Right cardiac atrium (tissue), 5 donors: ENCODE results near the gene LMX1B. TPM values are rescaled to one million over a fixed set of nuclear protein-coding genes. Genes with fewer than 3 reads are reported as not detected.

ENCODE experiments used
- ATAC-seq, 2 donors: fragments of 200-7000 bp; cut with Tn5 transposase; one replicate each; pipeline versions ENCODE4 v1.8.0 to v1.9.1; 2020; ENCODE audit warnings: moderate library complexity in 2 of 2, mild to moderate bottlenecking in 1 of 2
- DNase-seq, 3 donors: peaks; one replicate each; pipeline ENCODE4 v3.0.0-alpha.2; 2020
- H3K27ac ChIP-seq: one replicate; pipeline ENCODE4 v1.5.1; 2013; ENCODE audit warnings: mild to moderate bottlenecking, low read length, control low read depth, moderate library complexity
- H3K27me3 ChIP-seq: one replicate; pipeline ENCODE4 v1.6.1; 2013; ENCODE audit not compliant: control insufficient read depth, insufficient read depth
- H3K4me1 ChIP-seq: one replicate; pipeline ENCODE4 v1.6.1; 2013; ENCODE audit warnings: low read length; ENCODE audit not compliant: control insufficient read depth, insufficient read depth
- H3K4me3 ChIP-seq: one replicate; pipeline ENCODE4 v1.5.1; 2013; ENCODE audit warnings: low read length, control low read depth
- H3K9me3 ChIP-seq: one replicate; pipeline ENCODE4 v1.6.1; 2013; ENCODE audit warnings: low read length; ENCODE audit not compliant: control insufficient read depth
- WGBS: extraction: QIAGEN DNeasy Blood & Tissue Kit; methylation state at CpG from one replicate; pipeline ENCODE4 v1.1.7; 2013; 5-methylcytosine and 5-hydroxymethylcytosine counted together
- intact Hi-C, 4 donors: fragments of 100-400 bp; cut with DNase I; formaldehyde crosslinking; loops; one replicate each; pipeline versions ENCODE4 v1.11.0 to v1.14.0; 2022 to 2023
- polyA plus RNA-seq: library from polyadenylated mRNA; stranded (reverse); fragments of 200-250 nt; gene quantifications from one replicate; pipeline ENCODE4 v1.2.3, GENCODE V29; 2013
- total RNA-seq, 4 donors: library from RNA; stranded (reverse); fragmentation: NEBNext Ultra II Directional; extraction: Animal tissue kit (Norgen Biotek cat#: 25700); gene quantifications; one replicate each; pipeline ENCODE4 v1.2.1, GENCODE V29; 2021
- donor health status: healthy with polysubstance abuse.
- donor health status: DM: no; HTN: yes; CAD: no.
- donor health status: DM: no; HTN: no; CAD: no.
- donor health status: DM: no; HTN: yes; CAD: no; lungs with severe emphysema.
- donor health status: DM: yes; HTN: yes; CAD: no.

LMX1B gene
- total and polyA plus RNA-seq, 5 donors = 0.81 to 3.6 (median 1.7) TPM

- peak overlapping the region; percentile 65 for H3K4me3 ChIP-seq
- no peaks in the 10 kb centered on the region for H3K9me3 ChIP-seq
- no peaks in the 10 kb centered on the region for H3K27me3 ChIP-seq
- no peak for ATAC-seq
- DNase-seq = peak in 1 of 3 donors; percentile 71
- H3K4me1 ChIP-seq = no peaks in the 10 kb centered on the region
- WGBS = 3% methylated on average over 68 of the region's 68 CpGs
- no peak overlapping the region for H3K27ac ChIP-seq
- intact Hi-C loops = loop anchor here in 3 of 4 donors (5.0 to 10.0 kb wide), 4 partner anchors 72 to 169 kb away; no protein-coding TSS in a partner anchor
Observed at GRCh38 chr9:126612813-126613641, 701 bp upstream of the LMX1B start.

GRCh38 chr9:126614088-126614454 is 343 bp downstream of the LMX1B start:
- 1% methylated on average over 64 of the region's 64 CpGs for WGBS
- ATAC-seq = no peak

GRCh38 chr9:126614455-126615244 is 922 bp downstream of the LMX1B start:
- Histone ChIP-seq H3K4me3 (peak overlapping the region; percentile 65), H3K27ac (no peak overlapping the region), H3K9me3 (no peaks in the 10 kb centered on the region), H3K27me3 (no peaks in the 10 kb centered on the region), H3K4me1 (no peaks in the 10 kb centered on the region)
- ATAC-seq (no peak), DNase-seq (no peak)
- intact Hi-C loops = loop anchor here in 3 of 4 donors (5.0 to 10.0 kb wide), 4 partner anchors 70 to 168 kb away; no protein-coding TSS in a partner anchor
- WGBS = 3% methylated on average over 65 of the region's 65 CpGs

More at GRCh38 chr9:126614088-126614454, 343 bp downstream of the LMX1B start:
- intact Hi-C loops = loop anchor here in 3 of 4 donors (5.0 to 10.0 kb wide), 4 partner anchors 71 to 168 kb away; no protein-coding TSS in a partner anchor
- H3K4me1 ChIP-seq = no peaks in the 10 kb centered on the region
- no peak overlapping the region for H3K27ac ChIP-seq
- no peaks in the 10 kb centered on the region for H3K27me3 ChIP-seq
- peak overlapping the region; percentile 65 for H3K4me3 ChIP-seq
- no peaks in the 10 kb centered on the region for H3K9me3 ChIP-seq
- DNase-seq = peak in 1 of 3 donors; percentile 79

- Histone ChIP-seq H3K4me1 (no peaks in the 10 kb centered on the region), H3K4me3 (peak overlapping the region; percentile 65), H3K27me3 (no peaks in the 10 kb centered on the region), H3K9me3 (no peaks in the 10 kb centered on the region), H3K27ac (no peak overlapping the region)
- WGBS = 3% methylated on average over 62 of the region's 62 CpGs
- intact Hi-C loops = loop anchor here in 2 of 4 donors (10.0 kb wide), 2 partner anchors 69 to 89 kb away; no protein-coding TSS in a partner anchor
- ATAC-seq (peak in 1 of 2 donors; percentile 8), DNase-seq (peak; percentile 57 to 84 (median 82))
Observed at GRCh38 chr9:126615245-126615790, 1.6 kb downstream of the LMX1B start.

- Histone ChIP-seq H3K4me1 (no peaks in the 10 kb centered on the region), H3K27ac (no peak overlapping the region), H3K9me3 (no peaks in the 10 kb centered on the region), H3K4me3 (peak overlapping the region; percentile 65), H3K27me3 (no peaks in the 10 kb centered on the region)
- intact Hi-C loops = loop anchor here in 2 of 4 donors (10.0 kb wide), 2 partner anchors 69 to 89 kb away; no protein-coding TSS in a partner anchor
- DNase-seq (no peak), ATAC-seq (no peak)
- 42% methylated on average over 14 of the region's 14 CpGs for WGBS
Observed at GRCh38 chr9:126615791-126616447, 2.2 kb downstream of the LMX1B start.

- intact Hi-C loops = loop anchor here in 2 of 4 donors (10.0 kb wide), 2 partner anchors 68 to 88 kb away; no protein-coding TSS in a partner anchor
- DNase-seq (no peak), ATAC-seq (no peak)
- WGBS = 81% methylated on average over 10 of the region's 10 CpGs
- Histone ChIP-seq H3K9me3 (no peaks in the 10 kb centered on the region), H3K27ac (no peak overlapping the region), H3K4me1 (no peaks in the 10 kb centered on the region), H3K4me3 (no peak overlapping the region), H3K27me3 (no peaks in the 10 kb centered on the region)
Observed at GRCh38 chr9:126616521-126616976, 2.8 kb downstream of the LMX1B start.

- 58% methylated on average over 18 of the region's 18 CpGs for WGBS
- no peak for DNase-seq
- no peak for ATAC-seq
- no peak overlapping the region for H3K27ac ChIP-seq
- H3K4me1 ChIP-seq = no peaks in the 10 kb centered on the region
- no peaks in the 10 kb centered on the region for H3K27me3 ChIP-seq
- H3K9me3 ChIP-seq = no peaks in the 10 kb centered on the region
- intact Hi-C loops = loop anchor here in 2 of 4 donors (10.0 kb wide), 2 partner anchors 68 to 88 kb away; no protein-coding TSS in a partner anchor
- H3K4me3 ChIP-seq = no peak overlapping the region
Observed at GRCh38 chr9:126617003-126617822, 3.5 kb downstream of the LMX1B start.

- no peak overlapping the region for H3K4me3 ChIP-seq
- DNase-seq (no peak), ATAC-seq (no peak)
- H3K9me3 ChIP-seq = no peaks in the 10 kb centered on the region
- intact Hi-C loops = loop anchor here in 2 of 4 donors (10.0 kb wide), 2 partner anchors 67 to 87 kb away; no protein-coding TSS in a partner anchor
- no peaks in the 10 kb centered on the region for H3K27me3 ChIP-seq
- WGBS = 38% methylated on average over 12 of the region's 12 CpGs
- no peaks in the 10 kb centered on the region for H3K4me1 ChIP-seq
- no peak overlapping the region for H3K27ac ChIP-seq
Observed at GRCh38 chr9:126617823-126618165, 4.1 kb downstream of the LMX1B start.

- H3K27me3 ChIP-seq = no peaks in the 10 kb centered on the region
- no peak overlapping the region for H3K27ac ChIP-seq
- H3K4me3 ChIP-seq = no peak overlapping the region
- ATAC-seq (no peak), DNase-seq (no peak)
- H3K9me3 ChIP-seq = no peaks in the 10 kb centered on the region
- intact Hi-C loops = loop anchor here in 2 of 4 donors (10.0 kb wide), 2 partner anchors 67 to 87 kb away; no protein-coding TSS in a partner anchor
- 43% methylated on average over 11 of the region's 11 CpGs for WGBS
- no peaks in the 10 kb centered on the region for H3K4me1 ChIP-seq
Observed at GRCh38 chr9:126618190-126618584, 4.5 kb downstream of the LMX1B start.
